Myometrial cell (primary cell): Measurements from ENCODE around the gene RPUSD1. TPM values are rescaled to one million over a fixed set of nuclear protein-coding genes. Genes with fewer than 3 reads are reported as not detected.

Experiments
- total RNA-seq: library from RNA; depleted of rRNA; stranded (reverse); fragments of >200 nt; gene quantifications from 2 replicates; pipeline ENCODE4 v1.2.3, GENCODE V29; 2015

The RPUSD1 gene, protein sequence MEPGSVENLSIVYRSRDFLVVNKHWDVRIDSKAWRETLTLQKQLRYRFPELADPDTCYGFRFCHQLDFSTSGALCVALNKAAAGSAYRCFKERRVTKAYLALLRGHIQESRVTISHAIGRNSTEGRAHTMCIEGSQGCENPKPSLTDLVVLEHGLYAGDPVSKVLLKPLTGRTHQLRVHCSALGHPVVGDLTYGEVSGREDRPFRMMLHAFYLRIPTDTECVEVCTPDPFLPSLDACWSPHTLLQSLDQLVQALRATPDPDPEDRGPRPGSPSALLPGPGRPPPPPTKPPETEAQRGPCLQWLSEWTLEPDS
- 25.7 and 38.1 TPM in 2 replicates for total RNA-seq

DNA sequence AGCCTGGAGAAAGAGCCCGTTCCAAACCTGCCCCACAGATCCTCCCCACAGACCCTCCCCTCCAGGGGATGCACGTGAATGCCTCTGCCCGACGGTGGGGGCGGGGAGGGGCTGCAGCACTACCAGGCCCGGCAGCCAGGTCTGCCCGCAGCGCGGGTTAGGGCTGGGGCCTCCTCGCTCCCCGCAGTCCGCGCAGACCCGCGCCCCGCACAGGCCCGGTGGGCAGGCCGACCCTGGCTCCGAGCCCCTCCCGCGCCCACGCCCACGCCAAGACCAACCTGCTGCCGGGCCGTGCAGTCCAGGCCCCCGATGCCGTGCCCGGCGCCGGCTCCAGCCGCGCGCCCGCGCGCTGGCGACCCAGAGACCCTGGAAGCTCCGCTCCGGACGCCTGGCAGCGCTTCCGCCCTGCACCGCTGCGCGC lies at the start of gene RPUSD1:
Gene RPUSD1 (minus strand): TSS at position 404 of the 421 bp plus-strand sequence. CDS start 644 bp downstream, outside the sequence.

DNA sequence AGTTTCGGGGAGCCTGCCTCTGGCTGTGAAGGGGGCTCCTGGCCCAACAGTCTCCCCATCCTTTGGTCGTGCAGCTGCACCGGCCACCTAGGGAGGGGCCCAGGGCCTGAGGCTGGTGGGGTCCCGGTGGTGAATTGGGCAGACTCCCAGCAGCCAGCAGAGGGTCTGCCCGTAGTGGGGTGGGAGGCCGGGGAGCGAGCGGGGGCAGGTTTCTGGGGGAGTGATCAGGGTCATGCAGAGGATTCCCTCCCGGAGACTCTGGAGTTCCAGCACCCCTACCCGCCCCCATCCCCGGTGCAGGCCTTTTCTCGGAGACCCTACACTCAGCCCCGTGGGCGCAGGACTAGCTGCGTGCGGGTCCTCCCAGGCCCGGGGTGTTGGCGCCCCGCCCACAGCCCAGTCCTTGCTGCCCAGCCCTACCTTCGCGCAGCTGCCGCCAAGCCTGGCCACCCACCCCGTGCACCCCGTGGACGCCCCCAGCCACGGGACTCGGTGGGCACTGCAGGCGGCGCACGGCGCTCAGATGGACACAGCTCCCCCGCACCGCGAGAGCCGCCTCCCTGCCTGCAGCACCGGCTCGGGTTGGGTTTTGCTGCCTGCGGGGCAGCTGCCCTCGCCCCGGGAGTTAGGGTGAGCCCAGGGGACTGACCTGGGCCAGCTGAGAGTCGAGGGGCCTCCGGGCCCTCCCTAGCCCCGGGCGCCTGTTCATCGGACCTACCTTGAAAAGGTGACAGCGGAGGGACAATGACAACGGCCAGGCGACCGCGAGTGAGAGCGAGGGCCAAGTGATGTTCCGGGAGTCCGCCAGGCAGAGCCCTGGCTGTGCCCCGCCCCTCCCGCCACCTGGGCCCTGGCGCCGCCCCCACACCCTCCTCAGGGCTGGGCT lies 12.0 kb upstream of the RPUSD1 start, which contains the start of gene GNG13:
Gene GNG13 (minus strand): TSS at position 787 of the 886 bp plus-strand sequence. CDS start 1,657 bp downstream, outside the sequence.

DNA sequence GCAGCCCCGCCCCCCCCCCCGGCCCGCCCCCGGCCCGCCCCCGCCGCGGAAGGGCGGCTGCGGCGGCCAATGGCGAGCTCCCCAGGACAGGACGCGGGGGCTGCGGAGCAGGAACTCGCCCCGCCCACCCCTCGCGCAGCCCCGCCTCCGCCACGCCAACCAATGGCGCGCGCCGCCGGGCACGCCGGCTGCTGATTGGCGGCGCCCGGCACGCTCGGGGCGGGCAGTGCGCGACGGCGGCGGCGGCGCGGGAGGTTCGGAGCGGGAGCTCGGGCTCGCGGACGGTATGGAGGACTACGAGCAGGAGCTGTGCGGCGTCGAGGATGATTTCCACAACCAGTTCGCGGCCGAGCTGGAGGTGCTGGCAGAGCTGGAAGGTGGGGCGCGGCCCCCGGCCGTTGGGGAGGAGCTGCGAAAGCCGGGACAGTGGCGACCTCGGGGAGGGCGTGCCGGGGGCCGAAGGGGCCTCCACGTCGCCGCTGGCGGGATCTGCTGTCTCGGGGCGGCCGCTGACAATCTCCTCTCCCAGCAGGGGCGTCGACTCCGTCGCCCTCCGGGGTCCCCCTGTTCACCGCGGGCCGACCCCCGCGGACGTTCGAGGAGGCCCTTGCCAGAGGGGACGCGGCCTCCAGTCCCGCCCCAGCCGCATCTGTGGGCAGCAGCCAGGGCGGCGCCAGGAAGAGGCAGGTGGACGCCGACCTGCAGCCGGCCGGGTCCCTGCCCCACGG lies 382 bp upstream of the RPUSD1 start, which contains the start of gene CHTF18:
Gene CHTF18 (plus strand): TSS at position 222 of the 728 bp plus-strand sequence. CDS start 65 bp downstream, at position 287.

DNA sequence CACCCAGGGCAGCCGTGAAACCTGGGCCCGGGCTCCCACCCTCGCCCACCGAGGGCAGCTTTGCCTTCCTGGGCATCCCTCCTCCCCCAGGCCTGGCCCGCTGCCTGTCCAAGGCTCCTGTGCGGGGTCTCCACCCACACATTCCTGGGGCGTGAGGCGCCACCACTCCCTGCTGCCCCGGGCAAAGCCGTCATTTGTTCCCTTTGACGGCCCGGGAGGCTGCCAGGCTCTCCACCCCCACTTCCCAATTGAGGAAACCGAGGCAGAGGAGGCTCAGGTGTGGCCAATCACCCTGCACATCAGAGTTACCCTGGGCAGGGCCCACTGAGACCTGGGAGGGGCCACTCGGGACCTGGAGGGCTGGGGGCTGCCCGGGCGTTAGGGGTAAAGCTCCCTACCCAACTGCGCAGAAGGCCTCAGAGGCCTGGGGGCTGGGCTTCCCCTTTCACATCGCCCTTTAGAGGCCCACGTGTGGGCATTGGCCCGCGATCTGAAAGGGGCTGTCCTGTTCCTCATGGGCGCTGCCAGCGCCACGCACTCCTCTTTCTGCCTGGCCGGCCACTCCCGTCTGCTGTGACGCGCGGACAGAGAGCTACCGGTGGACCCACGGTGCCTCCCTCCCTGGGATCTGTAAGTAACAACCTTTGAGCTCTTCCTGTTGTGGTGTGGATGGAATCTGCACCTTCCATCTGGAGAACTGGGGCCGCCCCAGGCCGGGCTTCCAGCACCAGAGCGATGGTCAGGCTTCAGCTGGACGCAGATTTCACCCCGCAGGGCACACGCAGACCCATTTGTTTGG lies 27.4 kb downstream of the RPUSD1 start, which contains the start of gene MSLN:
Gene MSLN (plus strand): TSS at position 190 of the 799 bp plus-strand sequence. CDS start 1,947 bp downstream, outside the sequence.

DNA sequence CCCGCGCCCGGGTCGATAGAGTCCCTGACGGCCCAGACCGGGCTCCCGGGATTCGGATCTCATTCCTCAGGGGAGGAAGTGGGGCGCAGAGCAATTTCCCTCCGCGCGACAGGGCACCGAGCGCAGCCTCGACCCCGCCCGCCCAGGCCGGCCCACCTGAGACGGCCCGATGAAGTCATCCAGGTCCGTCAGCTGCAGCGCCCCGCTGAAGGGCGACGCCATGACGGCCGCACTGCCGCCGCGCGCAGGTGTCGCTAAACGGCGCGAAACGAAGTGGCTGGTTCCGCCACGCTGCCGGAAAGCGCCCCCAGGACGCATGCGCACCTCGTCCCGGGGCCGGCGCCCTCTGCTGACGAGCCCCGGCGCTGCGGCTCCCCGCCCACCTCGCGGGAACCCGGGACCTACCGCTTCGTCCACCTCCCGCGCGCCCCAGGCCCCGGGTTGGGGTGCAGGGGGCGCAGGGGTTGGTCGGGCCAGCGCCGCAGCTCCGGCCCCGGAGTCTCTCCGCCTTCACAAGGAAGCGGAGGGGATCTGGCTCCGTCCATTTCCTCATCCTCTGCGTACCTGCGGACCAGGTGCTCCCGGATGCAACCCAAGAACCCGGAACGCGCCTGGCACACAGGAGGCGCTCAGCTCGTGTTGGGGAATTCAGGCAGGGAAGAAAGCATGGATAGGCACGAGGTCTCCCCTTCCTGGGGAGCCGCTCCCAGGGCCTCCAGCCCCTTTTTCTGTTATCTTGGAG lies 47.2 kb downstream of the RPUSD1 start, which contains the start of gene CIAO3:
Gene CIAO3 (minus strand): TSS at position 234 of the 742 bp plus-strand sequence. CDS start 12 bp downstream, at position 222.

Other genes starting within 250 kb of the RPUSD1 start
- not detected in 2 replicates for gene PRR35, start 228.0 kb downstream of the RPUSD1 start, total RNA-seq
- gene NHLRC4, start 221.4 kb downstream of the RPUSD1 start, total RNA-seq: 2.8 and 3.2 TPM in 2 replicates
- 37.4 and 48.4 TPM in 2 replicates for gene PIGQ, start 218.4 kb downstream of the RPUSD1 start, total RNA-seq
- gene RAB40C, start 198.3 kb downstream of the RPUSD1 start, total RNA-seq: 19.0 TPM in 2 replicates
- gene WFIKKN1, start 157.4 kb downstream of the RPUSD1 start, total RNA-seq: 0.86 TPM in 1 of 2 replicates, not detected in the other
- gene METTL26, start 152.1 kb downstream of the RPUSD1 start, total RNA-seq: 103 and 185 TPM in 2 replicates
- 25.0 and 28.8 TPM in 2 replicates for gene MCRIP2, start 146.6 kb downstream of the RPUSD1 start, total RNA-seq
- gene WDR90, start 139.0 kb downstream of the RPUSD1 start, total RNA-seq: 17.6 and 19.3 TPM in 2 replicates
- gene RHOT2, start 120.2 kb downstream of the RPUSD1 start, total RNA-seq: 47.0 and 48.7 TPM in 2 replicates
- 0.58 and 2.7 TPM in 2 replicates for gene RHBDL1, start 112.7 kb downstream of the RPUSD1 start, total RNA-seq
- gene STUB1, start 108.0 kb downstream of the RPUSD1 start, total RNA-seq: 263 and 336 TPM in 2 replicates
- 71.1 and 94.3 TPM in 2 replicates for gene JMJD8, start 104.0 kb downstream of the RPUSD1 start, total RNA-seq
- gene WDR24, start 98.0 kb downstream of the RPUSD1 start, total RNA-seq: 9.5 and 12.8 TPM in 2 replicates
- gene FBXL16, start 82.6 kb downstream of the RPUSD1 start, total RNA-seq: 0.53 and 1.2 TPM in 2 replicates
- gene METRN, start 73.3 kb downstream of the RPUSD1 start, total RNA-seq: 83.3 and 122 TPM in 2 replicates
- gene ANTKMT, start 67.2 kb downstream of the RPUSD1 start, total RNA-seq: 32.1 and 40.9 TPM in 2 replicates
- gene CCDC78, start 61.9 kb downstream of the RPUSD1 start, total RNA-seq: 0.29 and 0.71 TPM in 2 replicates
- 13.5 and 15.2 TPM in 2 replicates for gene HAGHL, start 61.3 kb downstream of the RPUSD1 start, total RNA-seq
- 31.7 and 32.4 TPM in 2 replicates for gene CIAO3, start 47.4 kb downstream of the RPUSD1 start, total RNA-seq
- gene MSLN, start 27.6 kb downstream of the RPUSD1 start, total RNA-seq: 0.53 and 0.86 TPM in 2 replicates
- 14.4 and 17.4 TPM in 2 replicates for gene CHTF18, start 239 bp upstream of the RPUSD1 start, total RNA-seq
- not detected in 2 replicates for gene GNG13, start 12.4 kb upstream of the RPUSD1 start, total RNA-seq
- 21.6 and 22.5 TPM in 2 replicates for gene LMF1, start 182.6 kb upstream of the RPUSD1 start, total RNA-seq
- under 0.01 TPM in 1 of 2 replicates, not detected in the other for gene SOX8, start 193.4 kb upstream of the RPUSD1 start, total RNA-seq